ENCODE results near the gene BCL2.
"Not testable (repeated sequence)": the region's sequence is repeated elsewhere in the genome, so short reads cannot be mapped to it uniquely, and the experiment has no call there.

Gene BCL2

DNA sequence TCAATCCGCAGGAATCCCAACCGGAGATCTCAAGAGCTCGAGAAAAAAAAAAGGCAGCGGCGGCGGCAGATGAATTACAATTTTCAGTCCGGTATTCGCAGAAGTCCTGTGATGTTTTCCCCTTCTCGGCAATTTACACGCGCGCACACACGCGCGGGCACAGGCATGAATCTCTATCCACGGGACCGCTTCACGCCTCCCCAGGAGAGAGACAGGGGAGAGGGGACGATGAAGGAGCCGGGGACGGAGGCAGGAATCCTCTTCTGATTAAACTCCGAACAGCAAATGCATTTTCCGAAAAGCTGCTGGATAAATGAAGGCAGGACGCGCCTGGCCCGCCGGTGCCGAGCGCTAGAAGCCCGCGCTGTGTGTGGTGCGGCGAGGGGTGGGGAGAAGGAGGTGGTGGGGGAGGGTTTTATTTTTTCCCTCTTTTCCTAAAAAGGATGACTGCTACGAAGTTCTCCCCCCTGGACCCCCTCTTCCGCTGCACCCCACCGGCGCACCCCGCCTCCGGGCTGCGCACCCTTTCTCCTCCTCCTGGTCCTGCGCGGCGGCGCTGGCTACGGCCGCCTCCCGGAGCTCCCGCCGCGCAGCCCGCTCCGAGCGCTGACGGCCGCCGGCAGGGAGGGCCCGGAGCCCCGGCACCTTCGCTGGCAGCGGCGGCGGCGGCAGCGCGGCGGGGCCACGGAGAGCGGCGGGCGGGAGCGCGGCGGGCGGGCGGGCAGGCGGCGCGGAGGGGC, at the start of gene BCL2:
BCL2 (minus strand) TSS at position 387 of the 740 bp plus-strand sequence.
- DNase-seq: peak; percentile 81

GRCh38 chr18:63368611-63369010, 49.0 kb upstream of the BCL2 start:
- no peak for DNase-seq

- peak; percentile 99 for DNase-seq
Measured at GRCh38 chr18:63367053-63367953, 47.7 kb upstream of the BCL2 start, which contains the start of gene KDSR. KDSR (minus strand) TSS chr18:63367206; CDS start chr18:63367118, 88 bp downstream.

- peak; percentile 36 for DNase-seq
Measured at GRCh38 chr18:63366213-63367052, 46.9 kb upstream of the BCL2 start.

- DNase-seq: no peak
Measured at GRCh38 chr18:63365876-63366212, 46.3 kb upstream of the BCL2 start.

GRCh38 chr18:63363951-63364350, 44.4 kb upstream of the BCL2 start:
- DNase-seq: no peak

GRCh38 chr18:63363420-63363819, 43.9 kb upstream of the BCL2 start:
- DNase-seq: not testable (repeated sequence)

DNA sequence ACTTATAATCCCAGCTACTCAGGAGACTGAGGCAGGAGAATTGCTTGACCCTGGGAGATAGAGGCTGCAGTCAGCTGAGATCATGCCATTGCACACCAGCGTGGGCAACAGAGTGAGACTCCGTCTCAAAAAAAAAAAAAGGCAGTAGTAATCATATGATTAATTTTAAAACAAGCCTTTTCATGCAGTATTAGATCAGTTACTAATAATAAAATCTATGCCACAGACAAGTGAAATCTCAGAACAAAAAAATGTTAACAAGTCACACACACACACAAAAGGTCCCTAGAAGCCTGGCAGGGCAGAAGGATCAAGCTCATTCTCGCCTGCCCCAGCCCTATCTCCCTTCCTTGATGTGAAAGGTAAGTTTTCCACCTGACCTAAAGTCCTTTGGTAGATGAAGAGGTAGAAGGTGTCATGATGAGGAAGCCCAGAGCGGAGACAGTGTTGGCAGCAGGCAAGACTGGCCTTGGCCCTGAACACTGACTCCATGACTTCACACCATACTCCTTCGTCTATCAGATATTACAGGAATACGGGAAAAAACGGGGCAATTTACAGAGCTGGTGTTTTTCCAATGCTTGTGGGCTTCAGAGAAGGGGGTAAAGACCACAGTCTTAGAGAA, 36.8 kb upstream of the BCL2 start:
- no peak for DNase-seq

- DNase-seq: no peak
Measured at GRCh38 chr18:63350230-63350629, 30.7 kb upstream of the BCL2 start.

DNA sequence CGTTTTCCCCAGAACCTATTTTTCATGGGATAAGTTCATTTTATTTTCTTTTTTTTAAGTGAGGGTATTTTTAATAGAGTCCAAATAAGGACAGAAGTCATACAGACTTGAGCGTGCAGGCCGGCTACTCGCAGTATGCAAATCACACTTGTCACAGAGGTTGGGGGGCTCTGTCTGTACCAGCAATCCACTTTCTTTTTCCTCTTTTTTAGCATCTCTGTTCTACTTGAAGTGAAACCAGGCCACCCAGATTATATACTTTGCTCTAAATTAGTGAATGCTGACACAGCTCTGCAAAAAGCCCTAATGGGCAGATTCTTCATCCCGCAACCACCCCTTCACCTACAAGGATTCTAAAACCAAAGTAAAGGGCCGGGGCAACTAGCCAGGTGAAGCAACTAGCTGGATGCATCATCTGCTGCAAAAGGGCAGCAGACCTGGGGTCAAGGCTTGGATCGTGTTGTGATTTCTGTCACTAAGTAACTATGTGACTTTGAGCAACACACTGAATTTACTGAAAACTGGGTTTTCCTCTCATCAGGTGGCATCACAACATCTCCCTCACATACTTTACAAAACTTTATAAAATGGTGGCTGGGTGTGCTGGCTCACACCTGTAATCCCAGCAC, 29.1 kb upstream of the BCL2 start:
- no peak for DNase-seq

GRCh38 chr18:63346480-63347183, 27.1 kb upstream of the BCL2 start:
- DNase-seq: no peak

DNA sequence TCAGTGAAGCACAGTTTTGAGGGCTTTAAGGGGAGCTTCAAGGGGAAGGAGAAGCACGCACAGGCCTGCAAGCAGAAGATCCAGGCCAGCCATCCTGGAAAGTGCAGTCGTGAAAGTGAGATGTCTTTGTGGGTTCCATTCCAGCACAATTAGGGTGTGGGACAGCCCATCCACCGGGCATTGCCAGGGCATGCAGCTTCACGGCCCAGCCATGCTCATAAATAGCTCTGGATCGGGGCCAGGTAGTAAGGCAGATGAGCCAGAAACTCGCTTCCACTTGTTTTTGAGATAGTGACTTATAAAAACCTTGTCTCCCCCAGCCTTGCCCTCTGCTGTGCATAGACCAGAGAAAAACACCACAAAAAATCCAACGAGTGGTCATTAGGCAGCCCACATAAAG, 26.5 kb upstream of the BCL2 start:
- no peak for DNase-seq

DNA sequence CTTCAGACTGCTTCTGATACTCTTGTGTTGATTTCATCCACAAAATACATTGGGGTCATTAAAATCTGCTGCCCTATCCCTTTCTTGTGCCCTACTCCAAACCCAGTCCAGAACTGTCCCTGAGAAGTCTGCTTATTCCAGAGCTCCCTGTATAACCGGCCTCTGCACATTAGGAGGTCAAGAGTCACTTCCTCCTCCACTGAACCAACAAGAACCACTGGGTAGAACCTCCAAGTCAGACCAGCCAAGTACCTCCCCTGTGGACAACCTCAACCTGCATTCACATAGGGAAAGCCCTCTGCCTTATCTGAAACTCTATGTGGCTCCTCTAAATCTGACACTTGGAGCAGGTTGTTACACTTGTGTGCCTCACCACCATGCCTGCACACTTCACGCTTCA, 25.3 kb upstream of the BCL2 start:
- DNase-seq: no peak

GRCh38 chr18:63344263-63344662, 24.7 kb upstream of the BCL2 start:
- DNase-seq: no peak

- peak; percentile 7 for DNase-seq
Measured at GRCh38 chr18:63342206-63342605, 22.6 kb upstream of the BCL2 start.

GRCh38 chr18:63339920-63340484, 20.4 kb upstream of the BCL2 start:
- DNase-seq: peak; percentile 27

DNA sequence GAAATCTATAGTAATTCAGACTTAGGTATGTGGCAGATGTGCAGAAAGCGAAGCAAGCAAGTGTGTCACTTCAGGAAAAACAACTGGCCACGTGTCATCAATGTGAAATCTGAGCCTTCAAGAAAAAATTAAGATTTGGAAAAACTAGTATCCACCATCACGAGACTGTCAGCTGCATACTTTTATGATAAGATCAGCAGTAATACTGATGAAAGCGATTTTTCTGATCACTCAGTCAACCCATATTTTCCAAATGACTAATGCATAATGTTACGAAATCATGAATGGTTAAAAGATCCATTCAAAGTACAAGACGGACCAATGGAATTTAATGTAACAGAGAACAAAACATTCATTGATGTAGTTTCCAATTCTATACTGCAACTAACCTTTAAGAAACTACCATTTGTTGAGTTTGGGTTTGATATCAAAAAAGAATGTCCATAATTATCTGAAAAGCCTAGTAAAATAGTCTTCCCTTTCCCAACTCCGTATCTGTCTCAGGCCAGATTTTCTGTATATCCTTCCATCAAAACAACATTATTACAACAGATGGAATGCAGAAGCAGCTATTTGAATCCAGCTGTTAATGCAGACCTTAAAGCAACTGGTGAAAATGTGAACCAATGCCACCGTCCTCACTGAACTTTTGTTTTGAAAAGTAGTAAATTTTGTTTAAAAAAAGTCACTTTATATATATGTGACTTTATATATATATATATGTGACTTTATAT, 17.0 kb upstream of the BCL2 start:
- DNase-seq: no peak

- DNase-seq: no peak
Measured at GRCh38 chr18:63331105-63331504, 11.5 kb upstream of the BCL2 start.

DNA sequence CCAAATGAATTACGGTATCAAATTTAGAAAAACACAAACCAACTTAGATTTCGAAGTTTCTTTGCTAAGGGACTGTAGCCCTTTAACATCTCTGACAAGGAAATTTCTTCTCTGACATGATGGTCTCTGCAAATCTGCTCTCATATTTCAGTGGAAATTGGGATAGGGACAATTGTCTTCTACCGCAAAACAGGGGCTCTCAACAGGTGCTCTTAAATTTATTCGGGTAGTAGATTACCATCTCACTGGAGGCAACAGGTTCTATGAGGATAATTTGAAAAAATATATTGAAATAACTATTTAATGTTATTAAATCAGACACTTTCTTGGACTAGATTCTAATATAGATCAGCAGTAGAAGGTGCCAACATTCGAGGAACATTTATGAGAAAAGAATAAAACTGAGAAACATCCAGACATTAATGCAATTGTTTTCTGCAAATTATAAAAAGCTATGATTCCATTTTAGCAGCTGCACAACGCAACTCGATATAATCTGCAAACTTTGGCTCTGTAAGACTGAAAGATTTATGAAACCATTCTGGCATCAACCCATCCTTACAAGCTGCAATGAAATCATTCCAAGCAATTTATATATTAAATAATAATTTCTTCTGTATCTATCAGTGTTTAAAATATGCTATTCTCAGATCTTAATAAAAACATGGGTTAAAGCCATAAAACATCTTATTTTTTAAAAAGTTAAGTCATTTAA, 10.0 kb upstream of the BCL2 start:
- no peak for DNase-seq

GRCh38 chr18:63326011-63326410, 6.4 kb upstream of the BCL2 start:
- DNase-seq: no peak

Measured in NCI-H1092 treated with DMSO at 0.1 percent for 48 hours (cell line).